Neuronal stem cell (in vitro differentiated cells): ENCODE measurements around the gene ENOX1.

Experiments
- DNase-seq: peaks from one replicate; pipeline ENCODE4 v3.0.0-alpha.2; 2013; ENCODE audit warnings: low spot score
- H2AFZ ChIP-seq: one replicate; pipeline ENCODE4 v1.6.1; 2013; ENCODE audit warnings: mild to moderate bottlenecking, low read length, inconsistent platforms
- H2AK5ac ChIP-seq: 2 replicates; pipeline ENCODE4 v1.6.1; 2013; ENCODE audit warnings: low read depth, mild to moderate bottlenecking, inconsistent platforms, low read length, moderate library complexity, mixed read lengths
- H2BK120ac ChIP-seq: 2 replicates; pipeline ENCODE4 v1.6.1; 2013; ENCODE audit warnings: low read depth, mild to moderate bottlenecking, inconsistent platforms, low read length, moderate library complexity, mixed read lengths
- H2BK12ac ChIP-seq: one replicate; pipeline ENCODE4 v1.6.1; 2013; ENCODE audit warnings: low read length, inconsistent platforms
- H2BK15ac ChIP-seq: 2 replicates; pipeline ENCODE4 v1.6.1; 2013; ENCODE audit warnings: mild to moderate bottlenecking, low read length, inconsistent platforms, mixed read lengths
- H2BK5ac ChIP-seq: one replicate; pipeline ENCODE4 v1.6.1; 2013; ENCODE audit warnings: inconsistent platforms, mild to moderate bottlenecking, low read length, moderate library complexity
- H3K14ac ChIP-seq: one replicate; pipeline ENCODE4 v1.6.1; 2013; ENCODE audit warnings: low read length, inconsistent platforms
- H3K18ac ChIP-seq: 2 replicates; pipeline ENCODE4 v1.6.1; 2013; ENCODE audit warnings: low read length, inconsistent platforms
- H3K23ac ChIP-seq: 2 replicates; pipeline ENCODE4 v1.6.1; 2013; ENCODE audit warnings: low read depth, mild to moderate bottlenecking, mixed read lengths, low read length, inconsistent platforms; ENCODE audit not compliant: poor library complexity
- H3K27ac ChIP-seq: replicated peaks from 3 replicates; pipeline ENCODE4 v1.5.1; 2013; ENCODE audit warnings: low read length, inconsistent platforms
- H3K27me3 ChIP-seq, 3 experiments: 2 replicates each; pipeline ENCODE4 v1.6.1; 2013; ENCODE audit warnings: low read length in 3 of 3, mild to moderate bottlenecking in 2 of 3, inconsistent platforms in 1 of 3, low read depth in 1 of 3, mixed read lengths in 1 of 3, moderate library complexity in 1 of 3; ENCODE audit not compliant: control insufficient read depth in 3 of 3, insufficient read depth in 3 of 3
- H3K36me3 ChIP-seq, 2 donors: replicated peaks in 1 of 2; 2 replicates each; pipeline ENCODE4 v1.6.1; 2013; ENCODE audit warnings: low read length in 2 of 2; ENCODE audit not compliant: control insufficient read depth in 2 of 2, insufficient read depth in 2 of 2
- H3K4ac ChIP-seq: 2 replicates; pipeline ENCODE4 v1.6.1; 2013; ENCODE audit warnings: inconsistent platforms, mild to moderate bottlenecking, low read length, moderate library complexity
- H3K4me1 ChIP-seq, 2 donors: 1 replicate in 1 of 2; 2 replicates in 1 of 2; pipeline ENCODE4 v1.6.1; 2013; ENCODE audit warnings: low read length in 2 of 2, low read depth in 1 of 2; ENCODE audit not compliant: control insufficient read depth in 2 of 2, insufficient read depth in 1 of 2
- H3K4me2 ChIP-seq: one replicate; pipeline ENCODE4 v1.6.1; 2013; ENCODE audit warnings: mild to moderate bottlenecking, low read length, inconsistent platforms; ENCODE audit not compliant: insufficient read depth, poor library complexity, severe bottlenecking
- H3K4me3 ChIP-seq, 2 donors: 2 replicates each; pipeline ENCODE4 v1.5.1; 2013; ENCODE audit warnings: low read length in 2 of 2, mild to moderate bottlenecking in 2 of 2, inconsistent platforms in 1 of 2, moderate library complexity in 1 of 2
- H3K79me1 ChIP-seq: one replicate; pipeline ENCODE4 v1.6.1; 2013; ENCODE audit warnings: low read depth, mild to moderate bottlenecking, inconsistent platforms, low read length, moderate library complexity
- H3K9ac ChIP-seq: one replicate; pipeline ENCODE4 v1.6.1; 2013; ENCODE audit warnings: mild to moderate bottlenecking, low read depth, low read length, inconsistent platforms; ENCODE audit not compliant: poor library complexity
- H3K9me3 ChIP-seq, 2 donors: replicated peaks in 1 of 2; 2 replicates each; pipeline versions ENCODE3 to v1.6.1; 2013; ENCODE audit warnings: low read length in 2 of 2, mild to moderate bottlenecking in 2 of 2, inconsistent platforms in 1 of 2, low read depth in 1 of 2, mixed read lengths in 1 of 2, moderate library complexity in 1 of 2; ENCODE audit not compliant: control insufficient read depth in 2 of 2, insufficient read depth in 1 of 2
- H4K8ac ChIP-seq: one replicate; pipeline ENCODE4 v1.6.1; 2013; ENCODE audit warnings: low read depth, mild to moderate bottlenecking, inconsistent platforms, low read length, moderate library complexity
- H4K91ac ChIP-seq: one replicate; pipeline ENCODE4 v1.6.1; 2013; ENCODE audit warnings: low read length, low read depth, mild to moderate bottlenecking, inconsistent platforms; ENCODE audit not compliant: poor library complexity
- WGBS, 2 donors: extraction: QIAGEN DNeasy Blood & Tissue Kit; methylation state at CpG; one replicate each; pipeline ENCODE4 v1.1.7; 2013; ENCODE audit warnings: missing lambda C conversion rate in 2 of 2, mixed read lengths in 1 of 2; ENCODE audit not compliant: insufficient read length in 2 of 2, insufficient replicate concordance in 1 of 2; ENCODE audit errors: extremely low coverage in 2 of 2; 5-methylcytosine and 5-hydroxymethylcytosine counted together

Gene ENOX1

DNA sequence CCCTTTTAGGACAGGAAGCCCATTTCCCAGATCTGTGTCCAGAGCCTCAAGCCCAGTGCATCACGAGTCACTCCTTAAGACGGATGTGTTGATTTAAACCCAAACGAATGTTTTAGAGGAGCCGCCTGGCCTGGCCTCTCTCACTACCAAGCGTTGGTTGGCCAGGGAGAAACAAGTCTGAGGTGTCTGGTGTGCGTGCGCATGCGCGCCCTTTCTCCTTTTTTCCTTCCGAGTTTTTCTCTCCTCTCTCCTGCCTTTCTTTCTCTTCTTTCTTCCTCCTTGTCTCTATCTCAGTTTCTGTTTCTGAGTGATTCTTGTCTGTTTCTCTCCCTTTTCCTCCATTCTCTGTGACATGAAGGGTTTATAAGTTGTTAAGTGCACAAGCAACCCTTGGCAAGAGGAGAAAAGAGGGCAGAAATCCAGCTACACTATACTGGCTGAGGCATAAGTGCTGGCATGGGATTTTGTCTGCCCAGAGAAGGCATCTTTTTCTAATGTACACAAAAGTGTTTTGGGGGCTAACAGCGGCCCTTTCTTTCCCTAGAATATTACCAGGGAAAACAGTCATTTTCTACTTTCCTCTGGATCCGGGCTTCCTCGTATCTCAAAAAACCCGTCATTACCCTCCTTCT, 592.9 kb downstream of the ENOX1 start:
- no peaks in the 10 kb centered on the region for H3K9me3 ChIP-seq
- no peak overlapping the region for H3K4me2 ChIP-seq
- H3K27me3 ChIP-seq: no peaks in the 10 kb centered on the region
- H3K79me1 ChIP-seq: no peaks in the 10 kb centered on the region
- H2BK15ac ChIP-seq: no peak overlapping the region
- H3K14ac ChIP-seq: no peak overlapping the region
- H2BK12ac ChIP-seq: no peak overlapping the region
- WGBS, 2 donors: no CpG with 5 or more reads among the region's 14 CpGs
- no peak for DNase-seq
- H3K4ac ChIP-seq: no peak overlapping the region
- no peak overlapping the region for H2AFZ ChIP-seq
- H4K91ac ChIP-seq: no peak overlapping the region
- H3K36me3 ChIP-seq: no peaks in the 10 kb centered on the region
- H2BK5ac ChIP-seq: no peak overlapping the region
- H3K4me3 ChIP-seq: no peak overlapping the region
- H3K4me1 ChIP-seq: no peaks in the 10 kb centered on the region
- H3K9ac ChIP-seq: no peak overlapping the region
- no peak overlapping the region for H3K23ac ChIP-seq
- no peak overlapping the region for H3K27ac ChIP-seq
- no peak overlapping the region for H3K18ac ChIP-seq
- H2BK120ac ChIP-seq: no peak overlapping the region
- no peak overlapping the region for H2AK5ac ChIP-seq
- no peak overlapping the region for H4K8ac ChIP-seq

DNA sequence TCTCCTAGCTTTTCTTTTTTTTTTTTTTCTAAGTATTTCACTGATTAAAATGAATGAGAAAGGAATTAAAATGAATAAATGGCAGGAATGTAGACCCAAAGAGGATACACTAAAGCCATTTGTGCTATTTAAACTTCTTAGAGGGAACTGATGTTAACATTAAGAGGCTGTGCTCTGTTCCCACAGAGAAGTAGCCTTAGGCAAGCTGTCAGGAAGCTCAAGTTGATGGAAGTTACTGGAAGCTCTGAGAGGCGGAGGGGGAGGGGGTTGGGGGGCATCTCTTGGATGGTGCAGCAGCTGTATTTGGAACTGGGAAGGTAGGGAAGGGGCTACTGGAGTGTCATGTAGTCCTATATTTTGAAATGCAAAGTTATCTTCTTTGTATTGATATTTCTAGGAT, 595.2 kb downstream of the ENOX1 start:
- Histone ChIP-seq H2AK5ac (no peak overlapping the region), H3K4ac (no peak overlapping the region), H3K27me3 (no peaks in the 10 kb centered on the region), H3K27ac (no peak overlapping the region), H3K4me1 (no peaks in the 10 kb centered on the region), H2AFZ (no peak overlapping the region), H3K9ac (no peak overlapping the region), H4K91ac (no peak overlapping the region), H2BK5ac (no peak overlapping the region), H2BK120ac (no peak overlapping the region), H3K9me3 (no peaks in the 10 kb centered on the region), H2BK15ac (no peak overlapping the region), H3K23ac (no peak overlapping the region), H4K8ac (no peak overlapping the region), H3K18ac (no peak overlapping the region), H3K14ac (no peak overlapping the region), H3K79me1 (no peaks in the 10 kb centered on the region), H3K36me3 (no peaks in the 10 kb centered on the region), H3K4me3 (no peak overlapping the region), H2BK12ac (no peak overlapping the region), H3K4me2 (no peak overlapping the region)
- WGBS, 2 donors: no CpG with 5 or more reads among the region's 1 CpG
- no peak for DNase-seq

DNA sequence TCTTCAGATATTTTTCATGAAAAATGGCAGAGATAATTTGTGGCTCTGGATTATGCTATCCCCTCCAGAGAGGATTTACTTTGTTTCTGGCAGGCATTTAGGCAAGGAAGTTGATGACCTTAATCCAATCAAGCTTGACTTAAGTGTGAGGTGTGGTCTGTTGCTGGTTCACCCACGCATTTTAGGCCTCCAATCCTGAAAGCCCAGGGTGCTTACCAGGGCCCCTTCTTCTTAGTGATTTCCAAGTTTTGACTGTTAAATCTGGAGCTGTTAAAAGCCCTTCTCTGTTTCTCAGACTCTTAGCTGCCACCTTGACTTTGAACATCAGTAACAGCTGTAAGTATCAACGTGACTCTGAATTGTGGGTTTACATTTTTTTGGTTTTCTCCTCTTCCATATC, 601.5 kb downstream of the ENOX1 start:
- Histone ChIP-seq H3K4me1 (no peaks in the 10 kb centered on the region), H2BK120ac (no peak overlapping the region), H3K9ac (no peak overlapping the region), H3K9me3 (no peaks in the 10 kb centered on the region), H3K14ac (no peak overlapping the region), H3K79me1 (no peaks in the 10 kb centered on the region), H3K4ac (no peak overlapping the region), H3K27me3 (no peaks in the 10 kb centered on the region), H2BK5ac (no peak overlapping the region), H3K4me3 (no peak overlapping the region), H2BK15ac (no peak overlapping the region), H4K91ac (no peak overlapping the region), H2AK5ac (no peak overlapping the region), H3K4me2 (no peak overlapping the region), H3K36me3 (no peaks in the 10 kb centered on the region), H3K27ac (no peak overlapping the region), H2BK12ac (no peak overlapping the region), H2AFZ (no peak overlapping the region), H4K8ac (no peak overlapping the region), H3K18ac (no peak overlapping the region), H3K23ac (no peak overlapping the region)
- WGBS, 2 donors: no CpG with 5 or more reads among the region's 2 CpGs
- DNase-seq: no peak

DNA sequence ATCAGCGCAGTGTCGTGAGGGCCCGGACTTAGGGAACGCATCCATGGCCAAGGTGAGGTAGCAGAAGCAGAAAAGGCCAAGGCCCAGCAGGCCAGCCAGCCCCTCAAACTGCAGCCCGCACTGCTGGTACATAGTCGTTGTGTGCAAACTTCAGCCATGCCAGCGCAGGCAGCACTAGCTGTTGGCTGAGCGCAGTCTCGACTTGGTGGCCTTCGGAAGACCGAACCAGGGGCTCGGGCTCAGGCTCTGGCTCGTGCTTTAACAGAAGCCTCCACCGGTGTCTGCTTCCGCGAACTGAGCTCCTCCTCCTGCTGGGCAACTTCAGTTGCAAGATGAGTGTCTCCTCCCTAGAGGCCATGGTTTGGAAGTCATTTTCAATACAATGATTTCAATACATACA, 605.9 kb downstream of the ENOX1 start:
- no peak overlapping the region for H3K4me2 ChIP-seq
- WGBS, 2 donors: no CpG with 5 or more reads among the region's 16 CpGs
- no peak overlapping the region for H3K9ac ChIP-seq
- H4K91ac ChIP-seq: no peak overlapping the region
- no peaks in the 10 kb centered on the region for H3K27me3 ChIP-seq
- no peak overlapping the region for H3K4ac ChIP-seq
- H2BK12ac ChIP-seq: no peak overlapping the region
- peak overlapping the region; percentile 0 for H3K18ac ChIP-seq
- no peak overlapping the region for H3K14ac ChIP-seq
- no peaks in the 10 kb centered on the region for H3K9me3 ChIP-seq
- H3K23ac ChIP-seq: no peak overlapping the region
- H2BK15ac ChIP-seq: no peak overlapping the region
- no peak overlapping the region for H2BK120ac ChIP-seq
- no peak overlapping the region for H4K8ac ChIP-seq
- no peak overlapping the region for H2AFZ ChIP-seq
- H3K36me3 ChIP-seq: no peaks in the 10 kb centered on the region
- no peaks in the 10 kb centered on the region for H3K4me1 ChIP-seq
- DNase-seq: no peak
- no peak overlapping the region for H2AK5ac ChIP-seq
- H3K27ac ChIP-seq: no peak overlapping the region
- H3K4me3 ChIP-seq: peak overlapping the region in 1 of 2 donors; percentile 30
- H3K79me1 ChIP-seq: no peaks in the 10 kb centered on the region
- H2BK5ac ChIP-seq: no peak overlapping the region
